Central memory CD8-positive, alpha-beta T cell (primary cell): ENCODE measurements around the gene CYP46A1.
A peak's percentile ranks its signal among the peaks of the same experiment; 100 is the strongest.

Source experiments
- ATAC-seq: fragments of 150-1000 bp; cut with Tn5 transposase; replicated peaks from 2 replicates; pipeline ENCODE4 v1.10.0; 2022; ENCODE audit warnings: mild to moderate bottlenecking, moderate FRiP score, moderate number of reproducible peaks; ENCODE audit not compliant: poor library complexity, severe bottlenecking; ENCODE audit errors: extremely low read depth
- DNase-seq, 2 donors: peaks; one replicate each; pipeline ENCODE4 v3.0.0; 2021; ENCODE audit warnings: low spot score in 2 of 2
- H3K27ac Mint-ChIP-seq: one replicate; pipeline ENCODE4 v1.8.0; 2022; ENCODE audit warnings: low read depth, mild to moderate bottlenecking, moderate library complexity, mixed read lengths
- H3K27me3 Mint-ChIP-seq: one replicate; pipeline ENCODE4 v1.8.0; 2022; ENCODE audit warnings: mixed read lengths
- H3K36me3 Mint-ChIP-seq: one replicate; pipeline ENCODE4 v1.8.0; 2022; ENCODE audit warnings: mild to moderate bottlenecking, moderate library complexity, mixed read lengths; ENCODE audit not compliant: insufficient read depth
- H3K4me1 Mint-ChIP-seq: one replicate; pipeline ENCODE4 v1.8.0; 2022; ENCODE audit warnings: mixed read lengths
- H3K4me3 Mint-ChIP-seq: one replicate; pipeline ENCODE4 v1.8.0; 2022; ENCODE audit warnings: mild to moderate bottlenecking, moderate library complexity, mixed read lengths
- H3K9me3 Mint-ChIP-seq: one replicate; pipeline ENCODE4 v1.8.0; 2022; ENCODE audit warnings: mixed read lengths

The CYP46A1 gene

DNA sequence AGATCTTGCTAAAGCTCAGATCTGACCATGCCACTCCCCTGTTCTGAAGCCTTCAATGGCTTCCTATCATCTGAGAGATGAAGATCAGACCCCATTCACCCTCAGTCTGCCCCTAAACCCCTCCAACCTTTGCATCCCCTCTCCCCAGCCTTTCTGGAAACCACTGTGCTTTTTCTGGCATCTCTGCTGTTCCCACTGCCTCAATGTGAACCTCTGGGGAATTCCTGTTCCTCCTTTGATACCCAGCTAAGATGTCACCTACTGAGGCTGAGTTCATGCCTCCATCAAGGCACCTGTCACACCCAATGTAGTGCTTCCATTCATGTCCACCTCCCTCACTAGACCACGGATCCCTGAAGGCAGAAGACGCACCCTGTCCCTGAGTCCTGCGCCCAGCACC, 19.3 kb downstream of the CYP46A1 start:
- no peak overlapping the region for H3K4me3 Mint-ChIP-seq
- H3K9me3 Mint-ChIP-seq, result peaks cover 15% of the 10 kb centered on the region
- no peak for DNase-seq
- ATAC-seq, result no peak
- peaks cover 7% of the 10 kb centered on the region for H3K4me1 Mint-ChIP-seq
- peaks cover 16% of the 10 kb centered on the region for H3K27me3 Mint-ChIP-seq
- no peaks in the 10 kb centered on the region for H3K36me3 Mint-ChIP-seq
- no peak overlapping the region for H3K27ac Mint-ChIP-seq

DNA sequence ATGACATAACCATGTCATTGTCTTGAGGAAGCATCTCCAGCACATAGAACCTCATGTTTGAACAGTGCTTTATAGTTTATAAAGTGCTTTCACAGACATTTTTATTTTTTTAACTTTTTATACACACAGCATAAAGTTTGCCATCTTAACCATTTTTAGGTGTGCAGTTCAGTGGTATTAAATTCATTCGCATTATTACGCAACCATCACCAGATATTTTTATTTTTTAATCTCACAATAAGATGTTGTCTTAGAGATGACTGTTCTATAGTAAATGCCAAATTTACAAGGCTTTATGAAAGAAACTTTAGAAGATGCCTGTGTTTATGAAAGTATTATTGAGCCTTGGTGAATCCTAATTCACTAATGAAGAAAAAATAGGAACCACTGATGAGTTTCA, 19.9 kb downstream of the CYP46A1 start:
- H3K27me3 Mint-ChIP-seq, result peaks cover 16% of the 10 kb centered on the region
- H3K36me3 Mint-ChIP-seq, result no peaks in the 10 kb centered on the region
- H3K9me3 Mint-ChIP-seq, result peaks cover 15% of the 10 kb centered on the region
- DNase-seq, result no peak
- ATAC-seq, result no peak
- no peak overlapping the region for H3K4me3 Mint-ChIP-seq
- H3K27ac Mint-ChIP-seq, result no peak overlapping the region
- H3K4me1 Mint-ChIP-seq, result peaks cover 4% of the 10 kb centered on the region

- H3K27me3 Mint-ChIP-seq, result peaks cover 10% of the 10 kb centered on the region
- no peak overlapping the region for H3K27ac Mint-ChIP-seq
- H3K36me3 Mint-ChIP-seq, result no peaks in the 10 kb centered on the region
- no peak overlapping the region for H3K4me3 Mint-ChIP-seq
- peaks cover 15% of the 10 kb centered on the region for H3K9me3 Mint-ChIP-seq
- DNase-seq (no peak), ATAC-seq (no peak)
- no peaks in the 10 kb centered on the region for H3K4me1 Mint-ChIP-seq
Measured at GRCh38 chr14:99706107-99706900, 22.2 kb downstream of the CYP46A1 start.

GRCh38 chr14:99707420-99707819, 23.3 kb downstream of the CYP46A1 start:
- no peaks in the 10 kb centered on the region for H3K36me3 Mint-ChIP-seq
- peaks cover 10% of the 10 kb centered on the region for H3K27me3 Mint-ChIP-seq
- no peak overlapping the region for H3K4me3 Mint-ChIP-seq
- DNase-seq (no peak), ATAC-seq (no peak)
- H3K4me1 Mint-ChIP-seq, result no peaks in the 10 kb centered on the region
- H3K27ac Mint-ChIP-seq, result no peak overlapping the region
- peaks cover 15% of the 10 kb centered on the region for H3K9me3 Mint-ChIP-seq

- peaks cover 13% of the 10 kb centered on the region for H3K9me3 Mint-ChIP-seq
- DNase-seq (no peak), ATAC-seq (no peak)
- peaks cover 10% of the 10 kb centered on the region for H3K27me3 Mint-ChIP-seq
- no peak overlapping the region for H3K27ac Mint-ChIP-seq
- H3K4me3 Mint-ChIP-seq, result no peak overlapping the region
- no peaks in the 10 kb centered on the region for H3K36me3 Mint-ChIP-seq
- H3K4me1 Mint-ChIP-seq, result no peaks in the 10 kb centered on the region
Measured at GRCh38 chr14:99707921-99708320, 23.8 kb downstream of the CYP46A1 start.

DNA sequence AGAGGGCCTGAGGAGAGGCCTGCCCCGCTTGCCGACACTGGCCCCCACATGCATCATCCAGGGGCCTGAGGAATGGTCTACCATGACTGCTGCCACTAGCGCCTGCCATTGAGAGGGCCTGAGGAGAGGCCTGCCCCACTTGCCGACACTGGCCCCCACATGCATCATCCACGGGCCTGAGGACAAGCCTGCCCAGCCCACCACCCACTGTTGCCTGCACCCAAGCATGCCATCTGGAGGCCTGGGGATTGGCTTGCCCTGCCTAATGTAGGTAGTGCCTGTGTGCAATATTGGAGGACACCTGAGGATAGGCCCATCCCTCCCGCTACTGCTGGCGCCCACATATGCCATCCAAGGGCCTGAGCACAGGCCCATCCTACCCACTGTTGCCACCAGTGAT, 24.4 kb downstream of the CYP46A1 start:
- Mint-ChIP-seq H3K27ac (no peak overlapping the region), H3K4me3 (no peak overlapping the region), H3K9me3 (peaks cover 8% of the 10 kb centered on the region), H3K36me3 (no peaks in the 10 kb centered on the region), H3K27me3 (peaks cover 5% of the 10 kb centered on the region), H3K4me1 (no peaks in the 10 kb centered on the region)
- no peak for ATAC-seq
- DNase-seq, result no peak

GRCh38 chr14:99713972-99714371, 29.9 kb downstream of the CYP46A1 start:
- ATAC-seq (no peak), DNase-seq (no peak)
- no peak overlapping the region for H3K4me3 Mint-ChIP-seq
- H3K27me3 Mint-ChIP-seq, result no peaks in the 10 kb centered on the region
- H3K27ac Mint-ChIP-seq, result no peak overlapping the region
- H3K36me3 Mint-ChIP-seq, result no peaks in the 10 kb centered on the region
- no peaks in the 10 kb centered on the region for H3K4me1 Mint-ChIP-seq
- no peaks in the 10 kb centered on the region for H3K9me3 Mint-ChIP-seq

DNA sequence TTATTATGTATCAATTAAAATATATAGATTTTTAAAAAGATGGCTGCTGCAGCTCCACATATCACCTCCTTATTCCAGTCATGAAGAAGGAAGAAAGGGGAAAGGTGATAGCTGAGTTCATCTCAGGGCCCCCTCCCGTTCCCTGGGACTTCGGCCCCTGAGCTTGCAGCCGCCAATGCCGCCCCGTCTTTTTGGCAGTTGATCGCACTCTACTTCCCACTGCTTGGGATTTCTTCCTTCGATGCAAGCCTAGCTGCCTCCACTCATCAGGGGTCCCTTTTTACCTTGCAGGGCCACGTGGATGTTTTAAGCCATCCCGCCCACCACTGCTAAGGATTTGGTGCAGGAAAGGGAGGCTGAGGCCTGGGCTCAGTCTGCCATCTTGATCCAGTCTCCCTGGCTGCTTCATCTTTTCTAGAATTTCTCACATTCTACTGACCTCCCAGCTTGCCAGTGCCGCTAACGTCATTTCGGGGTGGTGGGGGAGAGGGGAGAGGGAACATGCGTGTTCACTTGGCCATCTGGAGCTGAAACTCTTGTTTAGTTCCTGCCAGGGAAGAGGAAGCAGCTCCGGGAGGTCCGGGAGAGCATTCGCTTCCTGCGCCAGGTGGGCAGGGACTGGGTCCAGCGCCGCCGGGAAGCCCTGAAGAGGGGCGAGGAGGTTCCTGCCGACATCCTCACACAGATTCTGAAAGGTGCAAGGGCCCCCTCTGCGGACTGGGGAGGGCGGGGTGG, 31.3 kb downstream of the CYP46A1 start:
- Mint-ChIP-seq H3K4me3 (no peak overlapping the region), H3K36me3 (no peaks in the 10 kb centered on the region), H3K27ac (no peak overlapping the region), H3K4me1 (no peaks in the 10 kb centered on the region), H3K9me3 (no peaks in the 10 kb centered on the region), H3K27me3 (no peaks in the 10 kb centered on the region)
- no peak for ATAC-seq
- DNase-seq, result peak in 1 of 2 donors; percentile 4

- Mint-ChIP-seq H3K4me3 (no peak overlapping the region), H3K4me1 (no peaks in the 10 kb centered on the region), H3K36me3 (no peaks in the 10 kb centered on the region), H3K9me3 (no peaks in the 10 kb centered on the region), H3K27me3 (no peaks in the 10 kb centered on the region), H3K27ac (no peak overlapping the region)
- ATAC-seq, result no peak
- DNase-seq, result peak in 1 of 2 donors; percentile 7
Measured at GRCh38 chr14:99716091-99716849, 32.2 kb downstream of the CYP46A1 start.

GRCh38 chr14:99716850-99717681, 33.0 kb downstream of the CYP46A1 start:
- DNase-seq, result peak in 1 of 2 donors; percentile 7
- no peak overlapping the region for H3K4me3 Mint-ChIP-seq
- H3K9me3 Mint-ChIP-seq, result no peaks in the 10 kb centered on the region
- H3K27ac Mint-ChIP-seq, result no peak overlapping the region
- no peaks in the 10 kb centered on the region for H3K36me3 Mint-ChIP-seq
- no peak for ATAC-seq
- H3K4me1 Mint-ChIP-seq, result no peaks in the 10 kb centered on the region
- H3K27me3 Mint-ChIP-seq, result no peaks in the 10 kb centered on the region

DNA sequence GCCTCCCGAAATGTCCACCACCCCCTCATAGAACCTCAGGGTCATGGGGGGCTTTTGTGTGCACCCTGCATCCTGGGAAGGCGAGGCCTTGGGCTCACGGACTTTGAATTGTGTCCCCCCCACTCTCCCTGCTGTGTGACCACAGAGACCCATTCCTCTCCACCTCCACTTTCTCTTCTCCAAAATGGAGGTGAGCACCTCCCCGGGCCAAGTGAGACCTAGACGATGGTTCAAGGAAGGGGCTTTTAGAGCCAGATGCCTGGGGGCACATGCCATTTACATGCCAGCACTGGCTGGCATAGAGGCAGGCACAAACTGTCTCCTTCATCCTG, 33.5 kb downstream of the CYP46A1 start:
- ATAC-seq, result no peak
- H3K9me3 Mint-ChIP-seq, result no peaks in the 10 kb centered on the region
- H3K27me3 Mint-ChIP-seq, result no peaks in the 10 kb centered on the region
- H3K27ac Mint-ChIP-seq, result no peak overlapping the region
- H3K4me1 Mint-ChIP-seq, result no peaks in the 10 kb centered on the region
- DNase-seq, result peak in 1 of 2 donors; percentile 5
- no peaks in the 10 kb centered on the region for H3K36me3 Mint-ChIP-seq
- no peak overlapping the region for H3K4me3 Mint-ChIP-seq
